Right lobe of liver (tissue), 6 donors: Measurements from ENCODE around the gene HIKESHI. TPM values are rescaled to one million over a fixed set of nuclear protein-coding genes. Genes with fewer than 3 reads are reported as not detected.

ENCODE experiments used
- ATAC-seq, 4 donors: fragments of 200-7000 bp; cut with Tn5 transposase; one replicate each; pipeline ENCODE4 v1.9.1; 2020; ENCODE audit warnings: mild to moderate bottlenecking in 4 of 4, moderate library complexity in 4 of 4
- DNase-seq, 3 donors: peaks; one replicate each; pipeline ENCODE4 v3.0.0-alpha.2; 2020
- H3K27ac ChIP-seq, 3 donors: fragments of 200-600 bp; one replicate each; pipeline ENCODE4 v1.8.0; 2022
- H3K27me3 ChIP-seq, 2 donors: fragments of 200-600 bp; one replicate each; pipeline ENCODE4 v1.8.0; 2022
- H3K36me3 ChIP-seq, 4 donors: fragments of 200-600 bp; sonication (generic) in 1 of 4; one replicate each; pipeline versions ENCODE4 v1.5.1 to v1.8.0; 2017 to 2022; ENCODE audit warnings: control low read depth in 1 of 4
- H3K4me1 ChIP-seq, 4 donors: fragments of 200-600 bp; sonication (generic) in 1 of 4; one replicate each; pipeline versions ENCODE4 v1.5.1 to v1.8.0; 2017 to 2022; ENCODE audit warnings: control low read depth in 1 of 4
- H3K4me3 ChIP-seq, 3 donors: fragments of 200-600 bp; one replicate each; pipeline ENCODE4 v1.8.0; 2022
- H3K9me3 ChIP-seq, 4 donors: fragments of 200-600 bp; sonication (generic) in 1 of 4; one replicate each; pipeline versions ENCODE4 v1.5.1 to v1.8.0; 2017 to 2022; ENCODE audit warnings: control low read depth in 1 of 4
- CTCF ChIP-seq, 4 donors: fragments of 200-600 bp in 3 of 4; fragments of 450-650 bp in 1 of 4; IDR thresholded peaks; one replicate each; pipeline versions ENCODE4 v1.5.1 to v1.8.0; 2016 to 2022; ENCODE audit warnings: antibody characterized with exemption in 4 of 4, mild to moderate bottlenecking in 2 of 4
- POLR2A ChIP-seq: fragments of 450-650 bp; IDR thresholded peaks from one replicate; pipeline ENCODE4 v1.6.1; 2017; ENCODE audit warnings: antibody characterized with exemption, mild to moderate bottlenecking
- WGBS: methylation state at CpG from one replicate; pipeline ENCODE4 v1.1.6; 2018; ENCODE audit warnings: low coverage, low lambda C conversion rate; ENCODE audit not compliant: insufficient coverage; ENCODE audit errors: missing lambda C conversion rate; 5-methylcytosine and 5-hydroxymethylcytosine counted together
- intact Hi-C, 2 donors: fragments of 100-400 bp; cut with DNase I; formaldehyde crosslinking; loops; one replicate each; pipeline versions ENCODE4 v1.11.2 to v1.14.1; 2022
- total RNA-seq, 6 experiments: library from RNA; depleted of rRNA in 2 of 6; stranded (reverse); fragments of >200 nt in 2 of 6; fragmentation: NEBNext Ultra II Directional in 3 of 6; extraction: Animal tissue kit (Norgen Biotek cat#: 25700) in 3 of 6; gene quantifications; one replicate each; pipeline versions ENCODE4 v1.1.0 to v1.2.4, GENCODE V29; 2016 to 2023
- donor health status: DM: no; HTN: yes; CAD: no.
- donor health status: DM: no; HTN: no; CAD: no.
- donor health status: DM: no; HTN: no; CAD: no.
- donor health status: DM: no; HTN: yes; CAD: no.
- donor health status: DM: no; HTN: yes; CAD: no.

Gene HIKESHI
- total RNA-seq, 6 experiments from 2014 or later, result 10.1 to 17.0 (median 14.2) TPM

- ATAC-seq (no peak), DNase-seq (no peak)
- no peaks in the 10 kb centered on the region for H3K27me3 ChIP-seq
- H3K27ac ChIP-seq, result no peak overlapping the region
- H3K36me3 ChIP-seq, result peaks cover 0 to 2% (median 1%) of the 10 kb centered on the region in 4 donors
- no peak overlapping the region for H3K4me3 ChIP-seq
- WGBS, result 82% methylated on average over 1 of the region's 1 CpG
- H3K9me3 ChIP-seq, result no peaks in the 10 kb centered on the region
- TF ChIP-seq CTCF (IDR thresholded peaks at IDR 0.05) (no peak), POLR2A (no peak)
- intact Hi-C loops, result no loop called here
- H3K4me1 ChIP-seq, result no peaks in the 10 kb centered on the region
Measured at GRCh38 chr11:86269645-86270044, 32.4 kb upstream of the HIKESHI start.

- H3K27ac ChIP-seq, result no peak overlapping the region
- TF ChIP-seq POLR2A, result no peak
- peak in 1 of 4 donors; percentile 5 for TF ChIP-seq CTCF (IDR thresholded peaks at IDR 0.05)
- H3K9me3 ChIP-seq, result no peaks in the 10 kb centered on the region
- H3K4me1 ChIP-seq, result no peaks in the 10 kb centered on the region
- DNase-seq (no peak), ATAC-seq (no peak)
- no peaks in the 10 kb centered on the region for H3K27me3 ChIP-seq
- H3K4me3 ChIP-seq, result no peak overlapping the region
- 90% methylated on average over 4 of the region's 6 CpGs for WGBS
- peaks cover 0 to 21% (median 3%) of the 10 kb centered on the region in 4 donors for H3K36me3 ChIP-seq
- intact Hi-C loops, result no loop called here
Measured at GRCh38 chr11:86274503-86274902, 27.5 kb upstream of the HIKESHI start.

- 58% methylated on average over 4 of the region's 4 CpGs for WGBS
- intact Hi-C loops, result no loop called here
- Histone ChIP-seq H3K36me3 (peaks cover 0 to 21% (median 3%) of the 10 kb centered on the region in 4 donors), H3K27me3 (no peaks in the 10 kb centered on the region), H3K4me1 (no peaks in the 10 kb centered on the region), H3K27ac (no peak overlapping the region), H3K4me3 (no peak overlapping the region), H3K9me3 (no peaks in the 10 kb centered on the region)
- DNase-seq, result no peak
- ATAC-seq, result no peak
- TF ChIP-seq POLR2A (no peak), CTCF (IDR thresholded peaks at IDR 0.05) (no peak)
Measured at GRCh38 chr11:86274999-86275398, 27.0 kb upstream of the HIKESHI start.

- Histone ChIP-seq H3K4me1 (no peaks in the 10 kb centered on the region), H3K4me3 (no peak overlapping the region), H3K27ac (no peak overlapping the region), H3K27me3 (no peaks in the 10 kb centered on the region), H3K36me3 (peaks cover 0 to 21% (median 3%) of the 10 kb centered on the region in 4 donors), H3K9me3 (no peaks in the 10 kb centered on the region)
- 100% methylated on average over 2 of the region's 2 CpGs for WGBS
- intact Hi-C loops, result no loop called here
- DNase-seq (no peak), ATAC-seq (no peak)
- no peak for TF ChIP-seq POLR2A
- TF ChIP-seq CTCF (IDR thresholded peaks at IDR 0.05), result no peak
Measured at GRCh38 chr11:86275493-86276370, 26.3 kb upstream of the HIKESHI start.
